HepG2 (cell line): Measurements from ENCODE around the gene UBE2O. TPM values are rescaled to one million over a fixed set of nuclear protein-coding genes. Genes with fewer than 3 reads are reported as not detected.

ENCODE experiments used
- DMTF1 ChIP-seq: sonication (generic); formaldehyde crosslinking; IDR thresholded peaks from 2 replicates; pipeline ENCODE4 v1.4.0; 2020; ENCODE audit warnings: mild to moderate bottlenecking, missing genetic modification reagents
- DNMT1 ChIP-seq: sonication (generic); formaldehyde crosslinking; IDR thresholded peaks from 2 replicates; pipeline ENCODE4 v1.5.1; 2020; ENCODE audit warnings: mild to moderate bottlenecking, missing genetic modification reagents
- DPF2 ChIP-seq: sonication (generic); formaldehyde crosslinking; IDR thresholded peaks from 2 replicates; pipeline ENCODE4 v1.4.0; 2020; ENCODE audit warnings: mild to moderate bottlenecking, low read depth, missing genetic modification reagents, borderline replicate concordance
- IKZF4 ChIP-seq: sonication (generic); formaldehyde crosslinking; IDR thresholded peaks from 2 replicates; pipeline ENCODE4 v1.5.1; 2020; ENCODE audit warnings: borderline replicate concordance, mild to moderate bottlenecking, low read depth, missing genetic modification reagents; ENCODE audit errors: not compliant biosample characterization
- ISX ChIP-seq: sonication (generic); formaldehyde crosslinking; conservative IDR thresholded peaks from 2 replicates; pipeline ENCODE4 v1.5.0; 2020; ENCODE audit warnings: missing genetic modification reagents
- KDM5A ChIP-seq: fragments of 200-600 bp; sonication (generic); IDR thresholded peaks from 2 replicates; pipeline ENCODE4 v1.7.0; 2018; ENCODE audit warnings: antibody characterized with exemption, mild to moderate bottlenecking, low read length, borderline replicate concordance
- NFRKB ChIP-seq: fragments of 450-650 bp; IDR thresholded peaks from 2 replicates; pipeline ENCODE4 v1.6.1; 2017
- PAX8 ChIP-seq: sonication (generic); formaldehyde crosslinking; IDR thresholded peaks from 2 replicates; pipeline ENCODE4 v1.8.0; 2022; ENCODE audit warnings: mild to moderate bottlenecking, missing genetic modification reagents, borderline replicate concordance
- PTBP1 ChIP-seq: fragments of 200-400 bp; formaldehyde crosslinking; IDR thresholded peaks from 2 replicates; pipeline ENCODE4 v1.6.1; 2018; ENCODE audit warnings: low read length, low read depth; ENCODE audit not compliant: poor library complexity, severe bottlenecking
- RFXAP ChIP-seq: sonication (generic); formaldehyde crosslinking; IDR thresholded peaks from 2 replicates; pipeline ENCODE4 v1.4.0; 2020; ENCODE audit warnings: missing genetic modification reagents, borderline replicate concordance
- SPEN ChIP-seq: sonication (generic); formaldehyde crosslinking; IDR thresholded peaks from 2 replicates; pipeline ENCODE4 v1.5.1; 2020; ENCODE audit warnings: low read depth, mild to moderate bottlenecking, missing genetic modification reagents
- STAG1 ChIP-seq: sonication (generic); formaldehyde crosslinking; IDR thresholded peaks from 2 replicates; pipeline ENCODE4 v1.4.0; 2020; ENCODE audit warnings: missing genetic modification reagents
- TCF7L2 ChIP-seq: IDR thresholded peaks from 2 replicates; pipeline ENCODE4 v1.6.1; 2011; ENCODE audit warnings: mild to moderate bottlenecking, low read depth, low read length, moderate library complexity
- ZIK1 ChIP-seq: sonication (generic); formaldehyde crosslinking; IDR thresholded peaks from 2 replicates; pipeline ENCODE4 v1.5.0; 2020; ENCODE audit warnings: mild to moderate bottlenecking, low read depth, missing genetic modification reagents, borderline replicate concordance
- ZMYM4 ChIP-seq: sonication (generic); formaldehyde crosslinking; IDR thresholded peaks from 2 replicates; pipeline ENCODE4 v1.8.1; 2023; ENCODE audit warnings: mild to moderate bottlenecking, missing genetic modification reagents
- ZNF550 ChIP-seq: sonication (generic); formaldehyde crosslinking; IDR thresholded peaks from 2 replicates; pipeline ENCODE4 v1.4.0; 2020; ENCODE audit warnings: mild to moderate bottlenecking, missing genetic modification reagents, borderline replicate concordance
- ZNF784 ChIP-seq: sonication (generic); formaldehyde crosslinking; IDR thresholded peaks from 2 replicates; pipeline ENCODE4 v1.5.1; 2020; ENCODE audit warnings: missing genetic modification reagents, mild to moderate bottlenecking, borderline replicate concordance
- polyA plus RNA-seq, 8 experiments: library from polyadenylated mRNA; depleted of rRNA in 3 of 8; stranded (reverse) in 7 of 8; unstranded in 1 of 8; fragments of >200 nt; fragmentation: Illumina TruSeq in 4 of 8; extraction: Trizol in 4 of 8; gene quantifications; 2 replicates each; pipeline versions ENCODE4 v1.2.1 to v1.2.3, GENCODE V29; 2011 to 2016; ENCODE audit warnings: low read depth in 4 of 8, missing spikeins in 1 of 8, mixed read lengths in 1 of 8; ENCODE audit not compliant: insufficient read depth in 1 of 8
- total RNA-seq, 5 experiments: library from RNA; depleted of rRNA; stranded (reverse); fragments of >200 nt; fragmentation: Illumina TruSeq; extraction: Trizol; gene quantifications; 2 replicates each; pipeline ENCODE4 v1.2.3, GENCODE V29; 2016; ENCODE audit warnings: low read depth in 1 of 5
- TF ChIP-seq, protein P1 (sequence below): sonication (generic); formaldehyde crosslinking; IDR thresholded peaks from 2 replicates; pipeline ENCODE4 v1.8.1; 2022; ENCODE audit warnings: mild to moderate bottlenecking, missing genetic modification reagents
- TF ChIP-seq, protein P2 (sequence below): sonication (generic); formaldehyde crosslinking; IDR thresholded peaks from 2 replicates; pipeline ENCODE4 v1.4.0; 2020; ENCODE audit warnings: mild to moderate bottlenecking, missing genetic modification reagents

Gene UBE2O
- total and polyA plus RNA-seq, 2 of the 13 experiments (the other 11 are each of a cell fraction or from before 2014, with no cell fraction given) = 21.5 to 23.5 TPM

DNA sequence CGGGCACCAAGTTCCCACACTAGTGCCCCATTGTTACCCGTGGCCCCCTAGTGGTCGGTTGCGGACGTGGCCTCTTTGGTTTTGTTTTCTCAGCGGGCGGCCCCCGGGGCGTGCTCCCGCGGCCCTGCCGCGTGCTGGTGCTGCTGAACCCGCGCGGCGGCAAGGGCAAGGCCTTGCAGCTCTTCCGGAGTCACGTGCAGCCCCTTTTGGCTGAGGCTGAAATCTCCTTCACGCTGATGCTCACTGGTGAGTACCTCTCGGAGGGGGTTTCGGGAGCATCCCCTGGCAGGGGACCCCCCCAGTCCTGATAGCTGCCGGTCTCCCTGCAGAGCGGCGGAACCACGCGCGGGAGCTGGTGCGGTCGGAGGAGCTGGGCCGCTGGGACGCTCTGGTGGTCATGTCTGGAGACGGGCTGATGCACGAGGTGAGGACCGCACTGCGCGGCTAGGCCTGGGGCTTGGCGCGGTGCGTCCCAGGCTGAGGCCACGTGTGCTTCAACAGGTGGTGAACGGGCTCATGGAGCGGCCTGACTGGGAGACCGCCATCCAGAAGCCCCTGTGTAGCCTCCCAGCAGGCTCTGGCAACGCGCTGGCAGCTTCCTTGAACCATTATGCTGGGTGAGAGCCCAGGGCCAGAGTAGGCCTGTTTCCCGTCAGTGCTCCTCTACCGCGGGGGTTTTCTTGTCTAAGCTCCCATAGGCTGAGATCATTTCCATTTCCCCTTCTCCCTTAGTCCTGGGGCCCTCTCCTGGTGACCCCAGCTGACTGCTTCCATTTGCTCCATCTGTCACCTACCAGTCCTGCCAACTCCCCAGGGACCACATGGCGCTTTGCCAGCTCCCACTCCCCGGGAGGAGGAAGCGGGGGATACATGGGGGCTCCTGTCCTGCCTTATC is 66.8 kb downstream of the UBE2O start (continued):
- TF ChIP-seq DMTF1 (0 out of 2 replicates have a peak, but pooled peaks have one; percentile 91), RFXAP (peak; percentile 84; the same call in 1 of the 2 replicates), KDM5A (no peak), DPF2 (CRISPR knock-in tag) (no peak), ZMYM4 (peak; percentile 78), PAX8 (CRISPR knock-in tag) (no peak), STAG1 (CRISPR knock-in tag) (peak; percentile 83), ISX (CRISPR knock-in tag) (peak; percentile 99), PTBP1 (no peak), IKZF4 (CRISPR knock-in tag) (peak; percentile 93), ZNF550 (CRISPR knock-in tag) (no peak; the same call in 1 of the 2 replicates), ZIK1 (CRISPR knock-in tag) (peak; percentile 95; the same call in 1 of the 2 replicates), ZNF784 (CRISPR knock-in tag) (peak; percentile 97), DNMT1 (CRISPR knock-in tag) (no peak; the same call in 1 of the 2 replicates), TCF7L2 (no peak), SPEN (CRISPR knock-in tag) (peak; percentile 82), NFRKB (no peak)
- TF ChIP-seq, protein P1, sequence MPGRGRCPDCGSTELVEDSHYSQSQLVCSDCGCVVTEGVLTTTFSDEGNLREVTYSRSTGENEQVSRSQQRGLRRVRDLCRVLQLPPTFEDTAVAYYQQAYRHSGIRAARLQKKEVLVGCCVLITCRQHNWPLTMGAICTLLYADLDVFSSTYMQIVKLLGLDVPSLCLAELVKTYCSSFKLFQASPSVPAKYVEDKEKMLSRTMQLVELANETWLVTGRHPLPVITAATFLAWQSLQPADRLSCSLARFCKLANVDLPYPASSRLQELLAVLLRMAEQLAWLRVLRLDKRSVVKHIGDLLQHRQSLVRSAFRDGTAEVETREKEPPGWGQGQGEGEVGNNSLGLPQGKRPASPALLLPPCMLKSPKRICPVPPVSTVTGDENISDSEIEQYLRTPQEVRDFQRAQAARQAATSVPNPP = peak; percentile 99
- TF ChIP-seq, protein P2, sequence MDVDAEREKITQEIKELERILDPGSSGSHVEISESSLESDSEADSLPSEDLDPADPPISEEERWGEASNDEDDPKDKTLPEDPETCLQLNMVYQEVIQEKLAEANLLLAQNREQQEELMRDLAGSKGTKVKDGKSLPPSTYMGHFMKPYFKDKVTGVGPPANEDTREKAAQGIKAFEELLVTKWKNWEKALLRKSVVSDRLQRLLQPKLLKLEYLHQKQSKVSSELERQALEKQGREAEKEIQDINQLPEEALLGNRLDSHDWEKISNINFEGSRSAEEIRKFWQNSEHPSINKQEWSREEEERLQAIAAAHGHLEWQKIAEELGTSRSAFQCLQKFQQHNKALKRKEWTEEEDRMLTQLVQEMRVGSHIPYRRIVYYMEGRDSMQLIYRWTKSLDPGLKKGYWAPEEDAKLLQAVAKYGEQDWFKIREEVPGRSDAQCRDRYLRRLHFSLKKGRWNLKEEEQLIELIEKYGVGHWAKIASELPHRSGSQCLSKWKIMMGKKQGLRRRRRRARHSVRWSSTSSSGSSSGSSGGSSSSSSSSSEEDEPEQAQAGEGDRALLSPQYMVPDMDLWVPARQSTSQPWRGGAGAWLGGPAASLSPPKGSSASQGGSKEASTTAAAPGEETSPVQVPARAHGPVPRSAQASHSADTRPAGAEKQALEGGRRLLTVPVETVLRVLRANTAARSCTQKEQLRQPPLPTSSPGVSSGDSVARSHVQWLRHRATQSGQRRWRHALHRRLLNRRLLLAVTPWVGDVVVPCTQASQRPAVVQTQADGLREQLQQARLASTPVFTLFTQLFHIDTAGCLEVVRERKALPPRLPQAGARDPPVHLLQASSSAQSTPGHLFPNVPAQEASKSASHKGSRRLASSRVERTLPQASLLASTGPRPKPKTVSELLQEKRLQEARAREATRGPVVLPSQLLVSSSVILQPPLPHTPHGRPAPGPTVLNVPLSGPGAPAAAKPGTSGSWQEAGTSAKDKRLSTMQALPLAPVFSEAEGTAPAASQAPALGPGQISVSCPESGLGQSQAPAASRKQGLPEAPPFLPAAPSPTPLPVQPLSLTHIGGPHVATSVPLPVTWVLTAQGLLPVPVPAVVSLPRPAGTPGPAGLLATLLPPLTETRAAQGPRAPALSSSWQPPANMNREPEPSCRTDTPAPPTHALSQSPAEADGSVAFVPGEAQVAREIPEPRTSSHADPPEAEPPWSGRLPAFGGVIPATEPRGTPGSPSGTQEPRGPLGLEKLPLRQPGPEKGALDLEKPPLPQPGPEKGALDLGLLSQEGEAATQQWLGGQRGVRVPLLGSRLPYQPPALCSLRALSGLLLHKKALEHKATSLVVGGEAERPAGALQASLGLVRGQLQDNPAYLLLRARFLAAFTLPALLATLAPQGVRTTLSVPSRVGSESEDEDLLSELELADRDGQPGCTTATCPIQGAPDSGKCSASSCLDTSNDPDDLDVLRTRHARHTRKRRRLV (CRISPR knock-in tag) = peak; percentile 67; the same call in 1 of the 2 replicates
